GM12878 (cell line): ENCODE results near the gene ENG. TPM values are rescaled to one million over a fixed set of nuclear protein-coding genes. Genes with fewer than 3 reads are reported as not detected.

ENCODE experiments used
- ATAC-seq: fragments of 200-7000 bp; cut with Tn5 transposase; 3 replicates; pipeline ENCODE4 v1.9.1; 2020; ENCODE audit warnings: mild to moderate bottlenecking, moderate library complexity
- BruUV-seq: library from RNA; stranded (reverse); fragments of 400-500 nt; replicated peaks from 2 replicates; lab custom pipeline; 2021; lab: Mats Ljungman, UMichigan
- CTCF ChIA-PET: fragments of 300-600 bp; sonication (Branson Sonifier 250); formaldehyde crosslinking; extraction: SDS; loops from one replicate; lab custom pipeline; 2021; ENCODE audit warnings: inconsistent platforms; lab: Yijun Ruan, JAX
- POLR2A ChIA-PET: fragments of 350-600 bp; formaldehyde crosslinking; extraction: SDS; loops from one replicate; lab custom pipeline; 2021; ENCODE audit warnings: inconsistent platforms; lab: Charles Lee
- RAD21 ChIA-PET: fragments of 300-600 bp; sonication (Branson Sonifier 250); formaldehyde crosslinking; loops from one replicate; lab custom pipeline; 2023; ENCODE audit warnings: antibody characterized with exemption; ENCODE audit not compliant: unreplicated experiment; lab: Charles Lee
- SMC1A ChIA-PET: fragments of 300-600 bp; sonication (Branson Sonifier 250); formaldehyde crosslinking; loops from one replicate; lab custom pipeline; 2023; ENCODE audit not compliant: unreplicated experiment, uncharacterized antibody; lab: Charles Lee
- DNase-seq: peaks from one replicate; pipeline ENCODE4 v3.0.0-alpha.2; 2011; ENCODE audit warnings: low read depth, low spot score
- FAIRE-seq: peaks from 3 replicates; lab custom pipeline; 2011; peaks lifted over from hg19 to GRCh38; lab: Jason Lieb, UNC
- H2AFZ ChIP-seq: 2 replicates; pipeline ENCODE4 v1.6.0; 2011; ENCODE audit warnings: low read depth, low read length, control low read depth; ENCODE audit not compliant: control insufficient read depth
- H3K27ac ChIP-seq: 2 replicates; pipeline ENCODE4 v1.5.1; 2011; ENCODE audit warnings: control low read depth; ENCODE audit not compliant: control insufficient read depth, insufficient read depth
- H3K27me3 ChIP-seq, 2 experiments: replicated peaks in 1 of 2; 2 replicates each; pipeline versions ENCODE4 v1.6.0 to v1.6.1; 2011; ENCODE audit warnings: low read length in 1 of 2; ENCODE audit not compliant: control insufficient read depth in 2 of 2, insufficient read depth in 2 of 2
- H3K36me3 ChIP-seq, 2 experiments: 2 replicates each; pipeline ENCODE4 v1.5.1; 2011; ENCODE audit warnings: low read length in 1 of 2; ENCODE audit not compliant: control insufficient read depth in 2 of 2, insufficient read depth in 2 of 2
- H3K4me1 ChIP-seq: 2 replicates; pipeline ENCODE4 v1.6.1; 2011; ENCODE audit warnings: mild to moderate bottlenecking, low read length, moderate library complexity, mixed read lengths; ENCODE audit not compliant: control insufficient read depth, insufficient read depth
- H3K4me2 ChIP-seq: 2 replicates; pipeline ENCODE4 v1.6.0; 2011; ENCODE audit warnings: control low read depth; ENCODE audit not compliant: control insufficient read depth, insufficient read depth
- H3K4me3 ChIP-seq: fragments of 200-600 bp; sonication (generic); 2 replicates; pipeline ENCODE4 v1.5.1; 2016
- H3K79me2 ChIP-seq: 2 replicates; pipeline ENCODE4 v1.6.0; 2011; ENCODE audit warnings: low read length; ENCODE audit not compliant: control insufficient read depth, insufficient read depth
- H3K9ac ChIP-seq: 2 replicates; pipeline ENCODE4 v1.8.0; 2011; ENCODE audit warnings: low read length, control low read depth, mixed read lengths; ENCODE audit not compliant: control insufficient read depth, insufficient read depth
- H3K9me3 ChIP-seq: replicated peaks from 3 replicates; pipeline ENCODE4 v1.5.1; 2011; ENCODE audit warnings: mild to moderate bottlenecking, low read length; ENCODE audit not compliant: control insufficient read depth, insufficient read depth
- H4K20me1 ChIP-seq: 2 replicates; pipeline ENCODE4 v1.6.0; 2011; ENCODE audit not compliant: control insufficient read depth, insufficient read depth
- ATF2 ChIP-seq: IDR thresholded peaks from 2 replicates; pipeline ENCODE4 v1.6.1; 2012; ENCODE audit warnings: low read length, inconsistent platforms
- CBX5 ChIP-seq: sonication (generic); IDR thresholded peaks from 2 replicates; pipeline ENCODE4 v1.6.1; 2016; ENCODE audit warnings: low read depth, moderate library complexity, mild to moderate bottlenecking, inconsistent platforms
- CHD2 ChIP-seq: IDR thresholded peaks from 2 replicates; pipeline ENCODE4 v1.6.1; 2011; ENCODE audit warnings: low read depth, low read length, improper control_type of control experiment, borderline replicate concordance
- HCFC1 ChIP-seq: fragments of 150-350 bp; IDR thresholded peaks from 2 replicates; pipeline ENCODE4 v1.6.1; 2014; ENCODE audit warnings: low read length
- HDGF ChIP-seq: fragments of 450-650 bp; IDR thresholded peaks from 2 replicates; pipeline ENCODE4 v1.6.1; 2016; ENCODE audit warnings: antibody characterized with exemption
- MEF2A ChIP-seq: IDR thresholded peaks from 2 replicates; pipeline ENCODE4 v1.6.1; 2011; ENCODE audit warnings: low read depth, mild to moderate bottlenecking, low read length, moderate library complexity; ENCODE audit not compliant: insufficient read depth
- MTA2 ChIP-seq: fragments of 450-650 bp; IDR thresholded peaks from 2 replicates; pipeline ENCODE4 v1.6.1; 2016; ENCODE audit warnings: low read depth, mild to moderate bottlenecking, moderate library complexity
- MXI1 ChIP-seq: fragments of 150-350 bp; IDR thresholded peaks from 2 replicates; pipeline ENCODE4 v1.6.1; 2011; ENCODE audit warnings: low read depth, mild to moderate bottlenecking, inconsistent platforms, low read length, improper control_type of control experiment
- NFIC ChIP-seq: IDR thresholded peaks from 2 replicates; pipeline ENCODE4 v1.6.1; 2012; ENCODE audit warnings: low read depth, mild to moderate bottlenecking, inconsistent platforms, low read length, moderate library complexity
- NKRF ChIP-seq: fragments of 450-650 bp; conservative IDR thresholded peaks from 2 replicates; pipeline ENCODE4 v1.6.1; 2017; ENCODE audit warnings: mild to moderate bottlenecking, moderate library complexity
- POLR2A ChIP-seq: IDR thresholded peaks from 2 replicates; pipeline ENCODE4 v1.6.1; 2011; ENCODE audit warnings: low read depth, mild to moderate bottlenecking, low read length
- POLR2AphosphoS2 ChIP-seq: IDR thresholded peaks from 2 replicates; pipeline ENCODE4 v1.6.1; 2011; ENCODE audit warnings: low read depth, mild to moderate bottlenecking, low read length, improper control_type of control experiment, moderate library complexity
- RAD51 ChIP-seq: fragments of 450-650 bp; IDR thresholded peaks from 2 replicates; pipeline ENCODE4 v1.6.1; 2016; ENCODE audit warnings: moderate library complexity, mild to moderate bottlenecking, inconsistent platforms
- RUNX3 ChIP-seq: IDR thresholded peaks from 2 replicates; pipeline ENCODE4 v1.6.1; 2012; ENCODE audit warnings: low read length, inconsistent platforms
- SIX5 ChIP-seq: IDR thresholded peaks from 2 replicates; pipeline ENCODE4 v1.6.1; 2011; ENCODE audit warnings: mild to moderate bottlenecking, low read depth, low read length, moderate library complexity; ENCODE audit not compliant: severe bottlenecking
- SMAD5 ChIP-seq: IDR thresholded peaks from 2 replicates; pipeline ENCODE4 v1.6.1; 2016; ENCODE audit warnings: antibody characterized with exemption, low read depth
- SPI1 ChIP-seq: IDR thresholded peaks from 2 replicates; pipeline ENCODE4 v1.6.1; 2011; ENCODE audit warnings: low read depth, mild to moderate bottlenecking, low read length, moderate library complexity, borderline replicate concordance; ENCODE audit not compliant: insufficient read depth
- TBL1XR1 ChIP-seq: IDR thresholded peaks from 2 replicates; pipeline ENCODE4 v1.6.1; 2012; ENCODE audit warnings: low read depth, low read length, improper control_type of control experiment
- ZNF384 ChIP-seq: IDR thresholded peaks from 2 replicates; pipeline ENCODE4 v1.6.1; 2012; ENCODE audit warnings: low read depth, mild to moderate bottlenecking, low read length, improper control_type of control experiment, borderline replicate concordance
- ZSCAN29 ChIP-seq: fragments of 450-650 bp; IDR thresholded peaks from 2 replicates; pipeline ENCODE4 v1.6.1; 2017; ENCODE audit warnings: mild to moderate bottlenecking, moderate library complexity
- WGBS: methylation state at CpG from one replicate; pipeline ENCODE4 v1.1.6; 2016; ENCODE audit warnings: low lambda C conversion rate; ENCODE audit not compliant: insufficient replicate concordance, insufficient coverage; ENCODE audit errors: missing lambda C conversion rate; 5-methylcytosine and 5-hydroxymethylcytosine counted together
- in situ Hi-C: fragments of 300-500 bp; cut with MboI; formaldehyde crosslinking; loops from 9 replicates; pipeline ENCODE4 v1.14.3; 2018; ENCODE audit warnings: mixed read lengths
- intact Hi-C: fragments of 100-400 bp; cut with micrococcal nuclease; formaldehyde crosslinking; loops from one replicate; pipeline ENCODE4 v1.14.2; 2022; ENCODE audit not compliant: unreplicated experiment
- polyA plus RNA-seq, 11 experiments: library from polyadenylated mRNA; depleted of rRNA in 4 of 11; unstranded in 6 of 11; stranded (reverse) in 5 of 11; fragments of >200 nt; fragmentation: Nextera tagmentation in 4 of 11; fragmentation: Illumina TruSeq in 1 of 11; extraction: Ambion mirVana in 4 of 11; extraction: Trizol in 1 of 11; gene quantifications; 1 replicate in 1 of 11; 2 replicates in 10 of 11; pipeline versions ENCODE4 v1.2.1 to v1.2.3, GENCODE V29; 2011 to 2016; ENCODE audit warnings: inconsistent platforms in 2 of 11, missing spikeins in 2 of 11, low read depth in 1 of 11
- total RNA-seq, 4 experiments: library from RNA; depleted of rRNA in 3 of 4; stranded (reverse); fragments of >200 nt in 3 of 4; fragmentation: Illumina TruSeq in 1 of 4; extraction: Trizol in 1 of 4; gene quantifications; 2 replicates each; pipeline versions ENCODE4 v1.2.1 to v1.2.3, GENCODE V29; 2013 to 2021

Gene ENG
- total and polyA plus RNA-seq, 10 of the 15 experiments (the other 5 are each of a cell fraction or from before 2014, with no cell fraction given): 0.14 to 10.1 (median 2.0) TPM

- no peak overlapping the region for H3K4me2 ChIP-seq
- BruUV-seq: no TSS peak
- peaks cover 3 to 23% of the 10 kb centered on the region in 2 experiments; a peak in 3 of 4 replicates for H3K36me3 ChIP-seq
- POLR2A ChIA-PET: no interaction called here
- in situ Hi-C loops: no loop called here
- no peaks in the 10 kb centered on the region; the same call in 1 of the 2 replicates for H4K20me1 ChIP-seq
- RAD21 ChIA-PET: no interaction called here
- H3K4me1 ChIP-seq: no peaks in the 10 kb centered on the region
- DNase-seq: no peak
- H3K27me3 ChIP-seq: no peaks in the 10 kb centered on the region
- CTCF ChIA-PET: interaction anchor here (0.6 kb wide), 1 partner anchor 40 kb away, joined by 3 read pairs; no protein-coding TSS in a partner anchor
- no peaks in the 10 kb centered on the region for H3K9me3 ChIP-seq
- intact Hi-C loops: no loop called here
- no peak overlapping the region for H3K4me3 ChIP-seq
- no peak overlapping the region for H3K27ac ChIP-seq
- WGBS: 86% methylated on average over 9 of the region's 9 CpGs
- SMC1A ChIA-PET: no interaction called here
- H3K79me2 ChIP-seq: no peaks in the 10 kb centered on the region
- H3K9ac ChIP-seq: no peak overlapping the region
- H2AFZ ChIP-seq: no peak overlapping the region
- TF ChIP-seq POLR2A (no peak; the same call in 1 of the 2 replicates), TBL1XR1 (no peak), CBX5 (no peak), POLR2AphosphoS2 (no peak), NKRF (no peak), SMAD5 (no peak), ZNF384 (no peak), MEF2A (no peak), CHD2 (no peak), ZSCAN29 (no peak), HCFC1 (no peak), MXI1 (no peak), RAD51 (no peak), NFIC (no peak), MTA2 (no peak), HDGF (no peak), ATF2 (no peak), SPI1 (no peak), RUNX3 (no peak), SIX5 (no peak)
- no peak for ATAC-seq
- no peak for FAIRE-seq
Observed at GRCh38 chr9:127813686-127814226, 40.7 kb downstream of the ENG start.
